K562 (cell line): ENCODE data around the gene ALS2CL. TPM values are rescaled to one million over a fixed set of nuclear protein-coding genes. Genes with fewer than 3 reads are reported as not detected.
A peak's percentile ranks its signal among the peaks of the same experiment; 100 is the strongest.

Experiments
- ATAC-seq: fragments of 200-7000 bp; cut with Tn5 transposase; 3 replicates; pipeline ENCODE4 v1.9.1; 2020; ENCODE audit warnings: moderate library complexity
- BruUV-seq: library from RNA; stranded (reverse); fragments of 400-500 nt; replicated peaks from 2 replicates; lab custom pipeline; 2021; lab: Mats Ljungman, UMichigan
- CTCF ChIA-PET: fragments of 300-600 bp; formaldehyde crosslinking; extraction: SDS; loops from one replicate; lab custom pipeline; 2021; ENCODE audit warnings: low intra/inter-chr PET ratio; lab: Yijun Ruan, JAX
- POLR2A ChIA-PET: fragments of 300-600, 350-650 bp; sonication (Branson Sonifier 250); formaldehyde crosslinking; extraction: SDS; loops from one replicate; lab custom pipeline; 2021; ENCODE audit warnings: antibody characterized with exemption, inconsistent platforms; lab: Yijun Ruan, JAX
- DNase-seq, 4 experiments: peaks; one replicate each; pipeline versions ENCODE4 v3.0.0 to v3.0.0-alpha.2; 2011 to 2018; ENCODE audit warnings: low spot score in 3 of 4, mixed read lengths in 3 of 4; ENCODE audit errors: extremely low read depth in 1 of 4
- FAIRE-seq: peaks from 2 replicates; lab custom pipeline; 2011; peaks lifted over from hg19 to GRCh38; lab: Jason Lieb, UNC
- H2AFZ ChIP-seq: 2 replicates; pipeline ENCODE4 v1.6.0; 2011; ENCODE audit warnings: low read depth, low read length, control low read depth, inconsistent platforms
- H3K27ac ChIP-seq: fragments of 200-600 bp; 3 replicates; pipeline ENCODE4 v1.8.0; 2011; ENCODE audit warnings: low read depth, mild to moderate bottlenecking, control low read depth, inconsistent platforms, low read length, moderate library complexity, mixed read lengths; ENCODE audit errors: extremely low read depth
- H3K27me3 ChIP-seq, 2 experiments: fragments of 300-600 bp in 1 of 2; 2 replicates in 1 of 2; 3 replicates in 1 of 2; pipeline versions ENCODE4 v1.6.0 to v1.8.0; 2011; ENCODE audit warnings: inconsistent platforms in 2 of 2, low read length in 2 of 2, mild to moderate bottlenecking in 1 of 2, mixed read lengths in 1 of 2, moderate library complexity in 1 of 2; ENCODE audit not compliant: control insufficient read depth in 2 of 2, insufficient read depth in 2 of 2
- H3K36me3 ChIP-seq: fragments of 300-600 bp; 3 replicates; pipeline ENCODE4 v1.8.0; 2011; ENCODE audit warnings: mild to moderate bottlenecking, low read length, inconsistent platforms; ENCODE audit not compliant: control insufficient read depth, insufficient read depth
- H3K4me1 ChIP-seq, 2 experiments: fragments of 200-600 bp in 1 of 2; replicated peaks in 1 of 2; 2 replicates in 1 of 2; 3 replicates in 1 of 2; pipeline versions ENCODE4 v1.5.1 to v1.8.0; 2011; ENCODE audit warnings: inconsistent platforms in 2 of 2, low read length in 2 of 2, mild to moderate bottlenecking in 1 of 2, mixed read lengths in 1 of 2, moderate library complexity in 1 of 2; ENCODE audit not compliant: control insufficient read depth in 2 of 2, insufficient read depth in 2 of 2
- H3K4me2 ChIP-seq: 2 replicates; pipeline ENCODE4 v1.6.1; 2011; ENCODE audit warnings: low read length, control low read depth, inconsistent platforms, mixed read lengths; ENCODE audit not compliant: insufficient read depth
- H3K4me3 ChIP-seq: fragments of 200-600 bp; sonication (generic), shearing (Covaris generic); 2 replicates; pipeline ENCODE4 v1.5.1; 2016; ENCODE audit warnings: control low read depth, inconsistent platforms
- H3K79me2 ChIP-seq: fragments of 200-600 bp; 3 replicates; pipeline ENCODE4 v1.8.0; 2011; ENCODE audit warnings: low read length, inconsistent platforms; ENCODE audit not compliant: control insufficient read depth, insufficient read depth
- H3K9ac ChIP-seq, 2 experiments: 2 replicates each; pipeline versions ENCODE4 v1.6.0 to v1.6.1; 2011; ENCODE audit warnings: low read depth in 2 of 2, low read length in 2 of 2, control low read depth in 1 of 2, inconsistent platforms in 1 of 2, mild to moderate bottlenecking in 1 of 2, mixed read lengths in 1 of 2; ENCODE audit not compliant: insufficient read depth in 1 of 2
- H3K9me1 ChIP-seq: one replicate; pipeline ENCODE4 v1.6.0; 2011; ENCODE audit warnings: inconsistent platforms, mild to moderate bottlenecking, low read length, moderate library complexity; ENCODE audit not compliant: control insufficient read depth, insufficient read depth
- H3K9me3 ChIP-seq: replicated peaks from 2 replicates; pipeline ENCODE4 v1.5.1; 2011; ENCODE audit warnings: low read depth, low read length, inconsistent platforms; ENCODE audit not compliant: control insufficient read depth, insufficient read depth
- H4K20me1 ChIP-seq: replicated peaks from 2 replicates; pipeline ENCODE4 v1.6.1; 2011; ENCODE audit warnings: low read length, inconsistent platforms, mixed read lengths; ENCODE audit not compliant: control insufficient read depth, insufficient read depth
- BMI1 ChIP-seq: fragments of 150-350 bp; IDR thresholded peaks from 2 replicates; pipeline ENCODE4 v1.6.1; 2014; ENCODE audit warnings: low read length
- SIRT6 ChIP-seq: IDR thresholded peaks from one replicate; pipeline ENCODE4 v1.6.1; 2012; ENCODE audit warnings: low read depth, mild to moderate bottlenecking, control low read depth, inconsistent platforms, low read length, moderate library complexity
- ZBTB34 ChIP-seq: fragments of 250-450 bp; sonication (Bioruptor Pico); IDR thresholded peaks from 2 replicates; pipeline ENCODE4 v1.8.0; 2021; ENCODE audit warnings: mild to moderate bottlenecking, moderate library complexity
- ZNF785 ChIP-seq: fragments of 250-450 bp; sonication (Bioruptor Pico); IDR thresholded peaks from 2 replicates; pipeline ENCODE4 v1.4.0; 2020; ENCODE audit warnings: mild to moderate bottlenecking
- WGBS: fragments of 100-300 bp; shearing (Covaris generic); methylation state at CpG from one replicate; pipeline ENCODE4 v1.1.6; 2016; ENCODE audit warnings: low coverage, mixed read lengths; ENCODE audit not compliant: insufficient coverage; ENCODE audit errors: missing lambda C conversion rate; 5-methylcytosine and 5-hydroxymethylcytosine counted together
- in situ Hi-C: fragments of 300-500 bp; cut with MboI; formaldehyde crosslinking; loops from 4 replicates; pipeline ENCODE4 v1.15.0; 2018; ENCODE audit warnings: inconsistent platforms, mixed read lengths
- intact Hi-C: fragments of 100-400 bp; cut with micrococcal nuclease; formaldehyde crosslinking; loops from 2 replicates; pipeline ENCODE4 v1.14.2; 2022
- polyA plus RNA-seq, 8 experiments: library from polyadenylated mRNA; depleted of rRNA in 4 of 8; stranded (reverse) in 5 of 8; unstranded in 3 of 8; fragments of >200 nt; fragmentation: Nextera tagmentation in 2 of 8; fragmentation: Illumina TruSeq in 1 of 8; extraction: Ambion mirVana in 2 of 8; extraction: Trizol in 1 of 8; gene quantifications; 2 replicates each; pipeline versions ENCODE4 v1.2.1 to v1.2.3, GENCODE V29; 2011 to 2014; ENCODE audit warnings: inconsistent platforms in 1 of 8, missing spikeins in 1 of 8
- total RNA-seq, 7 experiments: library from RNA; depleted of rRNA in 6 of 7; stranded (reverse); fragments of >200 nt in 6 of 7; fragmentation: Illumina TruSeq in 2 of 7; extraction: Trizol in 2 of 7; gene quantifications; 2 replicates each; pipeline versions ENCODE4 v1.2.1 to v1.2.3, GENCODE V29; 2011 to 2021; ENCODE audit warnings: low replicate concordance in 1 of 7
- TF ChIP-seq, protein P1 (sequence below): sonication (generic); formaldehyde crosslinking; IDR thresholded peaks from 2 replicates; pipeline ENCODE4 v1.9.0; 2022; ENCODE audit warnings: mild to moderate bottlenecking, missing genetic modification reagents

The ALS2CL gene
- total and polyA plus RNA-seq, 9 of the 15 experiments (the other 6 are each of a cell fraction or from before 2014, with no cell fraction given), result 0.03 to 0.13 (median 0.05) TPM; not detected in 3

- FAIRE-seq (no peak), DNase-seq (no peak), ATAC-seq (no peak)
- Histone ChIP-seq H3K36me3 (no peaks in the 10 kb centered on the region), H3K4me2 (no peak overlapping the region), H3K4me1 (peaks cover 0 to 10% of the 10 kb centered on the region in 2 experiments; a peak in 1 of 5 replicates), H3K9ac (0 out of 4 replicates have a peak overlapping the region, but pooled peaks of 1 of the 2 experiments have one; percentile 2), H3K9me3 (no peaks in the 10 kb centered on the region), H2AFZ (no peak overlapping the region), H3K27ac (no peak overlapping the region), H3K79me2 (no peaks in the 10 kb centered on the region), H3K27me3 (peaks cover 19 to 65% of the 10 kb centered on the region in 2 experiments), H3K9me1 (no peaks in the 10 kb centered on the region), H4K20me1 (peaks cover 8% of the 10 kb centered on the region), H3K4me3 (no peak overlapping the region)
- ChIA-PET CTCF (interaction anchor here (1.0 kb wide), 1 partner anchor 181 kb away, joined by 3 read pairs; no protein-coding TSS in a partner anchor), POLR2A (interaction anchor here (1.2 to 1.5 kb wide), 2 partner anchors 13 to 16 kb away, joined by 3 to 5 read pairs; no protein-coding TSS in a partner anchor)
- intact Hi-C loops, result no loop called here
- BruUV-seq, result no TSS peak
- WGBS, result 6% methylated on average over 22 of the region's 22 CpGs
- in situ Hi-C loops, result loop anchor here (10.0 kb wide), 1 partner anchor 641 kb away; no protein-coding TSS in a partner anchor
- TF ChIP-seq BMI1, result no peak
- no peak for TF ChIP-seq ZNF785 (CRISPR knock-in tag)
- TF ChIP-seq ZBTB34 (CRISPR knock-in tag), result no peak
- TF ChIP-seq, protein P1, sequence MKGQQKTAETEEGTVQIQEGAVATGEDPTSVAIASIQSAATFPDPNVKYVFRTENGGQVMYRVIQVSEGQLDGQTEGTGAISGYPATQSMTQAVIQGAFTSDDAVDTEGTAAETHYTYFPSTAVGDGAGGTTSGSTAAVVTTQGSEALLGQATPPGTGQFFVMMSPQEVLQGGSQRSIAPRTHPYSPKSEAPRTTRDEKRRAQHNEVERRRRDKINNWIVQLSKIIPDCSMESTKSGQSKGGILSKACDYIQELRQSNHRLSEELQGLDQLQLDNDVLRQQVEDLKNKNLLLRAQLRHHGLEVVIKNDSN (CRISPR knock-in tag), result no peak
- no peak for TF ChIP-seq SIRT6
Measured at GRCh38 chr3:46713898-46714552, 20.5 kb upstream of the ALS2CL start.
